NCI-H1417 (cell line): ENCODE measurements around the gene NOL12.
"Not testable (repeated sequence)": the region's sequence is repeated elsewhere in the genome, so short reads cannot be mapped to it uniquely, and the experiment has no call there.

Experiments
- DNase-seq, 3 experiments: peaks; one replicate each; lab custom pipeline; 2025; lab: John Stamatoyannopoulos, UW

NOL12 gene, protein sequence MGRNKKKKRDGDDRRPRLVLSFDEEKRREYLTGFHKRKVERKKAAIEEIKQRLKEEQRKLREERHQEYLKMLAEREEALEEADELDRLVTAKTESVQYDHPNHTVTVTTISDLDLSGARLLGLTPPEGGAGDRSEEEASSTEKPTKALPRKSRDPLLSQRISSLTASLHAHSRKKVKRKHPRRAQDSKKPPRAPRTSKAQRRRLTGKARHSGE

DNA sequence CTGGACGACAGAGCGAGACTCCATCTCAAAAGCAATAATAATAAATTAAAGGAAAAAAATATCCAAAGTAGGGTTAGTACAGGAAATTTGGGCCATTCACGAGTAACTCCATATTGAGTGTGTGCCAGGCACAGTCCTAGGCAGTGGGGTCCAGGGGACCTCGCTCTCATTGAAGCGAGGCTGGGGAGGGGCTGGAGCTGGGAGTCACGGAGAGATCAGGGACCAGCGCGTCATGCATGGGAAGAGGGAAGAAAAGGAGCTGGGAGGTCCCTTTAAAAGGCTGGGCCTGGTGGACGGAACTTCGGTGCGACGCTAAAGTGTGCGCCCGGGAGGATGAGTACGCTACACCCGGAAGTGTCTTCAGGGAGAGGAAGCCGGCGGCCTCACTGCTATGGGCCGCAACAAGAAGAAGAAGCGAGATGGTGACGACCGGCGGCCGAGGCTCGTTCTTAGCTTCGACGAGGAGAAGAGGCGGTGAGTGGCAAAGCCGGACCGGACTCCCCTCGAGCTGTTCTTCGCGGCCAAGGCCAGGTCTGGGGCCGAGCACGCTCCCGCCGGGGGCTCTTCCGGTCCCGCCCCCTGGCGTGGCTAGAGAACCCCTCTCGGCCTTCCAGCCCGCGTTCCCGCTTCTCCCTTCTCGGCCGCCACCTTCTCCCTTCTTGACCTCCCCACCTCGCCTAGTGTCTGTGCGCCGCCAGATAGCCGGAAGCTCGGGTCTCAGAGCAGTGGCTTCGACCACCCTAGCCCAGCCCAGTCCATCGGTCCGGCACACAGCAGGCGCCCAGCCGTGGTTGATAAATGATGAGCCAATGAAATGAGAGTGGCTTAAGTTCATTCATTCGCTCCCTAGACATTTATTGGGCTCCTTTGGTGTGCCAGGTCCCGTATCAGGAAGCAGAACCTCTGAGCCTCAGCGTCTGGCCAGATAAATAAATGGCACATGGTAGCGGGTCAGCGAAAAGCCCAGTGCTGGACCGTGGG, at the start of gene NOL12:
NOL12 (plus strand) TSS at position 342 of the 981 bp plus-strand sequence; CDS start at position 392, 50 bp downstream.
- DNase-seq: peak; percentile 85 to 93 (median 87)

DNA sequence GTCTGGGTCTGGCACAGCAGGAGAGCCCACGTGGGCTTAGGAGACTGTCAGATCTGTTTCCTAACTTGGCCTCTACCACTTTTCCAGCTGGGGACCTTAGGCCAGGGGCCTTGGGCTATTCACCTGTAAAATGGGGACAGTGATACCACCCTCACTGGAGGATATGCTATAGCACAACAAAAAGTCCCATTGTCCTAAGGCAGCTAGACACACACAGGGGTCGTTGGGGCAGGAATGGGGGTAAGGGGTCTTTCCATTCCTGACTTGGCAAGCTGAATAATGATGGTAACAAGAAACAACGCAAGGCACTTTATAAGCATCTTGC, 49.2 kb upstream of the NOL12 start:
- no peak for DNase-seq

DNA sequence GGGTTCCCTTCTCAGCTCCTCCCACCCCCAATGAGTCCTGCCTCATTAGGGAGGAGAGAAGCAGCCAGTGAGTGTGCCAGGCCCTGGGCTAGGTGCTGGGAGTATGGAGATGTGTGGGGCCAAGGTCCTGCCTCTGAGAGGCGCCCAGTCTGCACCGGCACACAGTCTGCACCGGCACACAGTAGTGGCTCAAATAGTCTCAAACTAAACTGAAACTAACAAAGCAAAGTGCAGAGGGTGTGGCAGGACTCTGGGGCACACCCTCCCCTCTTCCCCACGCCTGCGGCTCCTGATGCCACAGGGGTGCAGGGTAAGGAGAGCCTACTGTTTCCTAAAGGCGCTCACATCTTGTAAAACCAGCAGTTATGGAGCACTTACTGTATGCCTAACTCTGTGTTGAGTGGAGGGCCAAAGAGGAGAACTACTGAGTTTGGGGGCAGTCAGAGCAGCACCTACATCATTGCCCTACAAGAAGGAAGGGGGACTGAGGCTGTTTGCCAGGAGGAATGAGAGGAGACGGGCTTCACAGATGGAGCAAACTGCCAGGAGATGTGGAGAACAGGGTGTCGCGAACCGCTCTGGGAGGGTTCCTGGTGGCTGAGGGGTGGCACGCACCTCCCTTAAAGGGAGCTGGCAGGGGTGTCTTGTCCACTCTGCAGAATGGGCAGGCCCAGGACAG, 47.6 kb upstream of the NOL12 start:
- DNase-seq: no peak

DNA sequence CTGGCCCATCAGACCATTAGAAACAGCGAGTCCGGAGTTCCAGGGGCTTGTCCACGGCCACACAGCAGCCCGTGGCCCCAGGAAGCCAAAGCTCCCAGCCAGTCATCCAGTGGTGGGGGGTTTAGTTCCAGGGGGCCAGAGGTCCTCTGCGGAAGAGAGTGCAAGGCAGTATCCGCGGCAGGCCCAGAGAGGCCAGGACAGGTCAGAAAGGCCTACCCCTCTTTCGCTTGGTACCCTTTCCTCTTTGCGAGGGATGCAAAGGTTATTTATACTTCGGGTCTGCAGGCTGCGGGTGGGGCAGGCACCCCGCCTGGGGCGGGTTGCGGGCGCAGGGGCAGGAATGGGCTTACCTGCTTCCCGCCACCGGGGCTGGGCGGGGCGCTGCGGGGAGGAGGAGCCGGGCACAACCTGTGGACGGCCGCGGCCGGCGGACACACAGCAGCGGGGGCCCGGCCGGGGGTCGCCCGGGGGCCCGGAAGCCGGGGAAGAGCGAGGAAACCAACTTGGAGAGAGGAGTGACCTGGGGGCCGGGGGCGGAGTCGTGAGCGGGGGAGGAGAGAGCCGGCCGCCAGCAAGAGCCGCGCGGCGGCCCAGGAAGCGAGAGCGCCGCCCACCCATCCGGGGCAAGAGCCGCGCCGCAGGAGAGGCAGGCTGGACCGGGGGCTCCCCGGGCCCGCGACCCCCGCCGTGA, 46.9 kb upstream of the NOL12 start, which contains the start of gene SH3BP1:
SH3BP1 (plus strand) TSS at position 600 of the 691 bp plus-strand sequence. CDS start 119 bp downstream, outside the sequence.
- peak; percentile 8 to 53 (median 27) for DNase-seq

DNA sequence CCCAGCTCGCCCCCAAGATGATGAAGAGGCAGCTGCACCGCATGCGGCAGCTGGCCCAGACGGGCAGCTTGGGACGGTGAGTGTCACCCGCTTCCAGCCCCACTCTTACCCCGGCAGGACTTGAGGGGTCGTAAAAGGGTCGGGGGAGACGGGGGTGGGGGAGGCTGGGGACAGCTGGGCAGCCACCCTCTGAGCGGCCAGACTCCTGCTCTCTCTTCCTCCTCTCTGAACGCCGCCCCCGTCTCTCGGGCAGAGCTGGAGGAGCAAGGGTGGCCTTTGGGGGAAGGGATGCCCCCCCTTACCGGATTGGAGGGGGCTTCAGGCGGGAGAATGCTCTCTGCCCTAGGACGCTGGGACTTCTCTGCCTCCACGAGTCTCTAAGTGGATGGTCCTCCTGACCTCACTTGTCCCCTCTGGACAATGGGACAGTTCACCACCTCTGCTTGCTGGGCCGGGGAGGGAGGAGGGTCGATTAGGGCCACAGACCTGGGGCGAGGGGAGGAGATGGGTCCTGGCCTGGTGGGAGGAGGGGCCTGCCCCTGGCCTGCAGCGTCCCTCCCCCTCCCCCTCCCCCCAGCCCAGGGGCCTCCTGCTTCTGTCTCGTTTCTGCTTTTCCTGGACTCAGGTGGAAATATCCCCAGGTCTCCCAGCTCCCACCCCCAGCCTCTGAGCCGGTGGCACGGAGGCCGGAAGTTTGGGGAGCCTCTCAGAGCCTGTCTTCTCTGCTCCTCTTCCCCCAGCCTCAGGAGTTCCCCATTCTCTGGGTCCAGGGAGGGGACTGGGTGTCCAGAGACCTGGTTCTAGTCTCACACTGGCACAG, 46.2 kb upstream of the NOL12 start:
- DNase-seq: peak in 1 of 3 experiments; percentile 10

DNA sequence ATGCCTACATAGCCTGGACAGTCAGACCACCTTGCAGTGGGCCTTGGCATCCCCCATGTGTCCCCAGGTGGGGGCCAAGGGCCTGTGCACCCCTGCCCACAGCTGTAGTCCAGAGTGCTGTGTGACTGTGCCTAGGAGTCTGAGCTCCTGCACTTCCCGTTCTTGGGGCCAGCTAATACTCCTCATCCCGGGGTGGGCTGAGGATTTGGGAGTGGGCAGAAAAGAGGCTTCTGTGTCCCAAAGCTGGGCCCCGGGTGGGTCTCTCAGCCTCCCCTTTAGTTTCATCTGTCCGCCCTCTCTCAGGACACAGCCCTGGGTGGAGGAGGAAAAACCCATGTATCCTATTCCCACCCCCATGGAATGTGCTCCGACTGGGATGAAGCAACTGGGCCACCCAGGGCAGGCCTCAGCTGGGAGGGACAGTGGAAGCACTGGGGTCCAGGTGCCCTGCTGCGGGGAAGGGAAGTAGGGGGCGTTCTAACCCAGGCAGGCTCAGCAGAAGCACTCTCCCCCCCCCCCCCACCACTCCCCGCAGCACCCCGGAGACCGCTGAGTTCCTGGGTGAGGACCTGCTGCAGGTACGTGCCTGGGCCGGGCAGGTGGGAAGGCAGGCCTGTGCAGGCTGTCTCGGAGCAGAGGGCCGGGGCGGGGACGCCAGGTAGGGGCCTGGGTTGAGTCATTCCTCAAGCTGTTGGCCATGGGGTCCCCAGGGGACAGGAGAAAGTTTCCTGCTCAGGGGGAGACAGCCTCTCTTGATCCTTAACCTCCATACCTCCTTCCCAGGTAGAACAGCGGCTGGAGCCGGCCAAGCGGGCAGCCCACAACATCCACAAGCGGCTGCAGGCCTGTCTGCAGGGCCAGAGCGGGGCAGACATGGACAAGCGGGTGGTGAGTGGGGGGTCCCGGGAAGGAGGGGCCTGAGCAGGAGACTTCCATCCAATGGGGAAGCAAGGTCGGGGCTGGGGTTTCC, 45.3 kb upstream of the NOL12 start:
- no peak for DNase-seq

DNA sequence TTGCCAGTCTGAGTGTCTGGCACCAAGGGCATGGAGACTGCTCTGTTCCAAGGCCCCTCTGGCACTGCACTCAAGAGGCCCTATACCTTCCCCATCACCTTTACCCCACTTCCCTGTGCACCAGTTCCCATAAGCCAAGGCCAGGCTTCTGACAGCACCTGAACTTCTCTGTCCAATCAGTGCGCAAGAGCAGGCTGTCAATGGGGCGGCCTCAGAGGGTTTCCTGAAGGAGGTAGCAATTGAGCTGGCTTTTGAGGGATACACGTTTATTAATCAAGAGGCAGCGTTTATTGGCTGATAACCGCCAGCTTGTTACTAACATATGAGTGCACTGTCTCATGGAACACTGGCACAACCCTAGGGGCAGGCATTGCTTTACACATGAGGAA, 44.6 kb upstream of the NOL12 start:
- no peak for DNase-seq

DNA sequence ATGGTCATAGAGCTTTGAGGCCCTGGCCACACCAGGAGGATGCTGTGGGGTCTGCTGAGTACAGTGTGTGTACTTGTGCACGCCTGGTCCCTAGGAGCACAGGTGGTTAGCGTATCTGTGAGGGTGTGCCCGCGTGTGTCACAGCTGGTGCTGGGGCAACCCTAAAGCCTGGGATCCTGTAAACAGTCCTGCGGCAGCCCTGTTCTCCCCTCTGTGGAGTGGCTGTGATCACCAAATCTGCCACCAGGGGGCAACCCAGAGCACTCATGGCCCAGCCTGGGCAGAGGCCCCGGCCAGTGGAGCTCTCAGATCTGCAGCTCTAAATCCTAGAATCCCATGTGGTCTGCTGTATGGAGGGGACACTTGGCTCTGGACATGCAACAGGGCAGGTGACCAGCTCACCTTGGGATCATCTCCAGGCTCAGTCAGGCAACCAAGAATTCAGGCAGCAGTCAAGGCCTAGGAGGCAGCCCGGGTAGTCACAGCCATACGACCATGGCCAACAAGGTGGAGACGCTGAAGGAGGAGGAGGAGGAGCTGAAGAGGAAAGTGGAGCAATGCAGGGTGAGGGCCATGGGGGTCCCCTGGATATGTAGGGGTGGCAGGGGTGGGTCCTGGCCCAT, 42.8 kb upstream of the NOL12 start:
- peak; percentile 28 to 72 (median 55) for DNase-seq

DNA sequence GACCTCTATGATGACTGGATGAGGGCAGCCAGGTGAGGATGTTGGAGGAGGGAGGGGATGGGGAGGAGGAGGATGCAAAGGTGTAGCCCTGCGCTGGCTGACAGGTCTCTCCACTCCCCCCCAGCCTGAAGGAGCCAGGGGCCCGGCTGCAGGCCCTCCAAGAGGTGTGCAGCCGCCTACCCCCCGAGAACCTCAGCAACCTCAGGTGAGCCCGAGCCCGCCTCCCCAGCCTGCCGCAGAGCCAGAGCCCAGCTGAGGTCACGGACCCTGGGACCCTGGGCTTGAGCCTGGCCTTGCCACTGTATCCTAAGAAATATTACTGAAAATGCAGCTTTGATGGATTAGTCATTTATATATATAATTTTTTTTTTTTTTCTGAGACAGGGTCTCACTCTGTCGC, 38.8 kb upstream of the NOL12 start:
- DNase-seq: no peak

DNA sequence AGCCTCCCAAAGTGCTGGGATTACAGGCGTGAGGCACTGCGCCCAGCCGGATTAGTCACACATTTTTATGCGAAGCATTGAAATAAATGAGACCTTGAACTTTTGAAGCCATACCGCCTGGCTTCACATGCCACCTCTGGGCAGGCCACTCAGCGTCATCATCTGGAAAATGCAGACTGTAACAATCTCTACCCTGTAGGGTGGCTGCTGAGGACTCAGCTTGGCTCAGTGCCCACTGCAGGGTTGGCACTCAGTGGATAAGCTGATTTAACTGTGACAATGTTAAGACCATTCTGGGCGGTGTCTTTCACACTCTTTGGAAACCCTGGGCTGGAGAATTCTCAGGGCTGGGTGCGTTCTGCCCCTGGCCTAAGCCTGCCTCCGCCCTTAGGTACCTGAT, 38.2 kb upstream of the NOL12 start:
- no peak for DNase-seq

DNA sequence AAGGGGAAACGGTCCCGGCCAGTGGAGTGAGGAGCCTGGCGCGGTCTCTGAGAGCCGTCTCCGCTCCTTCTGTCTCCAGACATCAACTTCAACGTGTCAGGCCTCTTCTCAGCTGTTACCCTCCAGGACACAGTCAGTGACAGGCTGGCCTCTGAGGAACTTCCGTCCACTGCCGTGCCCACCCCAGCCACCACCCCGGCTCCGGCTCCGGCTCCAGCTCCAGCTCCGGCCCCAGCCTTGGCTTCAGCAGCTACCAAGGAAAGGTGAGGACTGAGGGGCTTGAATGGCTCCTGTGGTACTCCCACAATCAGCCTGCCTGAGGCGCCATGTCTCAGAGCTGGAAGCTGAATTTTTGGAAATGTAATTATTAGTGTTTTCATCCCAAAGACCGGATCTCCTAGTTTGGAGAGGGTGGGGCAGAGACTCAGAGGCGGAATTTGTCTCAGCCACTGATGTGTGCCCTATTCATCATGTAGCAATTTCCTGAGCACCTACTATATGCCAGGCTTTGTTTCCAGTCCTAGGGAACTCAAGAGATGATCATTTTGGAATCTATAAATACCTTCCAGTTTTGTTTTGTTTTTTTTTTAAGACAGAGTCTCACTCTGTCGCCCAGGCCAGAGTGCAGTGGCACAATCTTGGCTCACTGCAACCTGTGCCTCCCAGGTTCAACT, 35.5 kb upstream of the NOL12 start:
- no peak for DNase-seq

DNA sequence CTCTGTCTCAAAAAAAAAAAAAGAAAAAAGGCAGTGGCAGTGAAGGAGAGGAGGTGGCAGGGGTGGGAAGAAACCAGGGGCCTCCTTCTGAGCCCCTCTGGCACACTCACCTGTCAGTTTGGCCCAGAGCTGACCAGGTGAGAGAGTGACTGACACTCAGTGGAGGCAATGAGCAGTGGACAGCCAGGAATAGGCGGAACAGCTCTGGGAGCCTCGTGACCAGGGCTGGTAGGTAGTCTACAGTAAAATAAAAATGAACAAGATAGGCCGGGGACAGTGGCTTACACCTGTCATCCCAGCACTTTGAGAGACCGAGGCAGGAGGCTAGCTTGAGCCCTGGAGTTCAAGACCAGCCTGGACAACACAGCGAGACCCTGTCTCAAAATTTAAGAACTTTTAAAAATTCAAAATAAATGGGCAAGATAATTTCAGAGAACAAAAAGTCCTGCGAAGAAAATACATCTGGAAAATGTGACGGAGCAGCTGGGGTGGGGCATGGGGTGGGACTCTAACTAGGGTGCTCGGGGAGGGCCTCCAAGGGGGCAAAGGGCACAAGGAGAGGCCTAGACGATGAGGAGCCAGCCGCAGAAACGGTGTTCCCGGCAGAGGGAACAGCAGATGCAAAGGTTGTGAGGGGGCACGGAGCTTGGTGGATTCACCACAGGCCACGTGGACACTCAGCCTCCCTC, 31.4 kb upstream of the NOL12 start:
- DNase-seq: no peak

DNA sequence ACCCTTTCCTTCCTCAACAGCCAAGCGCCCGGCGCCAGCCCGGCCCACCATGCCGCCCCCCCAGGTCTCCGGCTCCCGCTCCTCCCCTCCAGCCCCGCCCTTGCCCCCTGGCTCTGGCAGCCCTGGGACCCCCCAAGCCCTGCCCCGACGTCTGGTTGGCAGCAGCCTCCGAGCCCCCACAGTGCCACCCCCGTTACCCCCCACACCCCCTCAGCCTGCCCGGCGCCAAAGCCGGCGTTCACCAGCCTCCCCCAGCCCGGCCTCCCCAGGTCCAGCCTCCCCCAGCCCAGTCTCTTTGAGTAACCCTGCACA, 30.9 kb upstream of the NOL12 start:
- DNase-seq: no peak

DNA sequence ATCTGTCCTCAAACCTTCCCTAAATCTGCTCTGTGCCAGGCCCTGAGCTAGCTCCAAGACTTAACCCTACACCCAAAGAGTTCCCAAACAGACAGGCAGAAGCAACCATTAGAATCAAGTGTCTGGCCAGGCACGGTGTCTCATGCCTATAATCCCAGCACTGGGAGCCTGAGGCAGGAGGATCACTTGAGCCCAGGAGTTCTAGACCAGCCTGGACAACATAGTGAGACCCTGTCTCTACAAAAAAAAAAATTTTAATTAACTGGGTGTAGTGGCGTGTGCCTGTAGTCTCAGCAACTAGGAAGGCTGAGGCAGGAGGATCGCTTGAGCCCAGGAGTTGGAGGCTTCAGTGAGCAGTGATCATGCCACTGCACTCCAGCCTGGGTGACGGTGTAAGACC, 29.6 kb upstream of the NOL12 start:
- DNase-seq: not testable (repeated sequence)

DNA sequence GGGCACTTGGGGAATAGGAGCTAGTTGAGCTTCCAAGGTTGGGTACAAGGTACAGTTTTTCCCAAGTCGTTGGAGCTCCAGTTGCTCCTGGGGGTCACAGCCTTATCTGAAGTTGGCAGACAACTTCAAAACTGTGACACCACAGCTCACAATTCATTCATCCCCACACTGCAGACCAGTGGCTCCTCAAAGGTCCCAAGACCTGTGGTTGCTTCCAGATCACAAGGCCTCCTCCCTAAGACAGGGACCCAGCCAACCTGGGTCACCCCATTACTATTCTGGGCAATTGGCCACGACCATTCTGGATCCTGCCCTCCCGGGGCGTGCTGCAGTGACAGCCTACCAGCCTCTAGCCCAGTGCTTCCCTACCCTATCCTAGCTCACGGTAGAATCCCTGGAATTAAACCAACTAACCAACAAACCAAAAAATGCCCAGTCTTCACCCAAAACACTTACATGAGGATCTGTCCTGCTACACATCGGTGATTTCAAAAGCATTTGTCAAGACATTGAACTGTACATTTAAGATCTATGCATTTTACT, 28.5 kb upstream of the NOL12 start:
- no peak for DNase-seq

DNA sequence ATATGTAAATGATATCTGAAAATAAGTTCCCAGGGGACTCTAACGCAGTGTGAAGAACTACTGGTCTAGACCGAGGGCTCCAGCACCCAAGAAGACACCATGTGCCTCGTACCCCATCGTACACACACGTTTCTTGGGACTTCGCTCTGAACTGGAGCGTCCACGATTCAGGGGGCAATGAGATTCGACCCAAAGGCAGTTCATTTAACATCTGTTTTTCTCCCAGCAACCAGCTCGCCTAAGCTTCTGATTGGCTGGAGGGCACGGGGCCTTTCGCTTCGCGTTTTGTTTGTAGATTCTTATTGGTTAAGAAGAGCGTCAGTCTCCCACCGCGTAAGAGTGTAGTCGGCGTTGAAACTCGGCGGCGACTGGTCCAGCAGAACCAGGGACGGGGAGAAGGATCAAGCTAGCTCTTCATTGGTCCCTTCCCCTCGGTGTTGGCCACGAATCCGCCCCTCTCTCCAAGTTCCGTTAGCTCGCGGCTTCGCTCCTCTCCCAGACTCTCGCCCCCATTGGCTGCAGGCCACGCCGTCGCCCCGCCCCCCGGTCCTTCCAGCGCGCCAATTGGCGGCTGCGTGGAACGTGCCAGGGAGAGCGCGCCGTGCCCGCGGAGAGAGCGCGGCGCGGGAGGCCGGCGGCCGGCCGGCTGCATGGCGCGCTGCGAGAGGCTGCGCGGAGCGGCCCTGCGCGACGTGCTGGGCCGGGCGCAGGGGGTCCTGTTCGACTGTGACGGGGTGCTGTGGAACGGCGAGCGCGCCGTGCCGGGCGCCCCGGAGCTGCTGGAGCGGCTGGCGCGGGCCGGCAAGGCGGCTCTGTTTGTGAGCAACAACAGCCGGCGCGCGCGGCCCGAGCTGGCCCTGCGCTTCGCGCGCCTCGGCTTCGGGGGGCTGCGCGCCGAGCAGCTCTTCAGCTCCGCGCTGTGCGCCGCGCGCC, 27.7 kb upstream of the NOL12 start, which contains the start of gene PDXP:
PDXP (plus strand) TSS at position 591 of the 933 bp plus-strand sequence; CDS start at position 651, 60 bp downstream.
- peak; percentile 93 to 99 (median 99) for DNase-seq
